Retinal pigment epithelial cell (primary cell): ENCODE measurements around the gene DSCAML1.

Experiments used
- DNase-seq: peaks from one replicate; pipeline ENCODE4 v3.0.0-alpha.2; 2010; ENCODE audit warnings: low read depth
- H3K4me3 ChIP-seq: 2 replicates; pipeline ENCODE4 v1.5.1; 2011; ENCODE audit warnings: mild to moderate bottlenecking, low read length, control low read depth, moderate library complexity
- TF ChIP-seq, protein P1 (sequence below): conservative IDR thresholded peaks from 2 replicates; pipeline ENCODE4 v1.5.1; 2011; ENCODE audit warnings: low read depth, low read length, control low read depth, inconsistent platforms

The DSCAML1 gene

GRCh38 chr11:117839936-117840813, 43.2 kb upstream of the DSCAML1 start:
- no peak for DNase-seq
- H3K4me3 ChIP-seq = no peak overlapping the region
- TF ChIP-seq, protein P1, sequence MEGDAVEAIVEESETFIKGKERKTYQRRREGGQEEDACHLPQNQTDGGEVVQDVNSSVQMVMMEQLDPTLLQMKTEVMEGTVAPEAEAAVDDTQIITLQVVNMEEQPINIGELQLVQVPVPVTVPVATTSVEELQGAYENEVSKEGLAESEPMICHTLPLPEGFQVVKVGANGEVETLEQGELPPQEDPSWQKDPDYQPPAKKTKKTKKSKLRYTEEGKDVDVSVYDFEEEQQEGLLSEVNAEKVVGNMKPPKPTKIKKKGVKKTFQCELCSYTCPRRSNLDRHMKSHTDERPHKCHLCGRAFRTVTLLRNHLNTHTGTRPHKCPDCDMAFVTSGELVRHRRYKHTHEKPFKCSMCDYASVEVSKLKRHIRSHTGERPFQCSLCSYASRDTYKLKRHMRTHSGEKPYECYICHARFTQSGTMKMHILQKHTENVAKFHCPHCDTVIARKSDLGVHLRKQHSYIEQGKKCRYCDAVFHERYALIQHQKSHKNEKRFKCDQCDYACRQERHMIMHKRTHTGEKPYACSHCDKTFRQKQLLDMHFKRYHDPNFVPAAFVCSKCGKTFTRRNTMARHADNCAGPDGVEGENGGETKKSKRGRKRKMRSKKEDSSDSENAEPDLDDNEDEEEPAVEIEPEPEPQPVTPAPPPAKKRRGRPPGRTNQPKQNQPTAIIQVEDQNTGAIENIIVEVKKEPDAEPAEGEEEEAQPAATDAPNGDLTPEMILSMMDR = no peak

GRCh38 chr11:117839380-117839881, 42.4 kb upstream of the DSCAML1 start:
- DNase-seq = no peak
- TF ChIP-seq, protein P1 = no peak
- no peak overlapping the region for H3K4me3 ChIP-seq

- H3K4me3 ChIP-seq = no peak overlapping the region
- DNase-seq = no peak
- TF ChIP-seq, protein P1 = no peak
These were observed 41.9 kb upstream of the DSCAML1 start for GRCh38 chr11:117838901-117839300.

- DNase-seq = no peak
- TF ChIP-seq, protein P1 = no peak
- H3K4me3 ChIP-seq = no peak overlapping the region
These were observed 40.8 kb upstream of the DSCAML1 start for GRCh38 chr11:117837791-117838190.

DNA sequence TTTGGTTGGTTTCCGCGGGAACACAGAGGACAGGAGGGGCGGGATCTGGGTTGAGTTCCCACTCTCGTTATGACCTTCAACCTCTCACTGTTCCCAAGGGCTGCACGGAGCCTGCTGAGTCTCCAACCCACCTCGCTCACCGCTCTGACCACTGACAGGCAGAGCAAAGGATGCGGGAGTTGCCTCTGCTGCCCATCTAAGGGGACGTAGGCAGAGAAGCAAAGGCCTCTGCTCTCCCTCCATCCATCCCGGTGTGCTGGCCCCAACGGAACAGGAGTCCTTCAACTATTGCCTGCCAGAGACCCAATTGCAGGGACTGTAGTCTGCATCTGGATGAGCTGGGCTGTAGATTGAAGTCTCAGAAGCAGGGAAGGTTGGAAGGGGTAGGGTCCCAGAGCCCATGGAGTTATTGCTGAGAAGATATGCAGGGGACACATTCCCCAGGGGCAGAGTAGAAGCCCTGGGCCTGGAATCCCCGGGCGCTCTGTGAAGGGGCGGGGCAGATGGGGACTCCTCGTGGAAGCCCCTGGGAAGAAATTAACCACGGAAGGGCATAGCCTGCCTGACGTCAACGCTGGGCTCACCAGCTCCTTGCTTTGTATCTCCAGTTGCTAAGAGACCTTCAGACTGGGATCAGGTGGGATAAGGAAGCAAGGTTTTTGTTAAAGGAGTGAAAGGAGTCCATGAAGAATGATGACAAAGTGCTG, 40.2 kb upstream of the DSCAML1 start:
- DNase-seq = no peak
- TF ChIP-seq, protein P1 = no peak
- H3K4me3 ChIP-seq = no peak overlapping the region

DNA sequence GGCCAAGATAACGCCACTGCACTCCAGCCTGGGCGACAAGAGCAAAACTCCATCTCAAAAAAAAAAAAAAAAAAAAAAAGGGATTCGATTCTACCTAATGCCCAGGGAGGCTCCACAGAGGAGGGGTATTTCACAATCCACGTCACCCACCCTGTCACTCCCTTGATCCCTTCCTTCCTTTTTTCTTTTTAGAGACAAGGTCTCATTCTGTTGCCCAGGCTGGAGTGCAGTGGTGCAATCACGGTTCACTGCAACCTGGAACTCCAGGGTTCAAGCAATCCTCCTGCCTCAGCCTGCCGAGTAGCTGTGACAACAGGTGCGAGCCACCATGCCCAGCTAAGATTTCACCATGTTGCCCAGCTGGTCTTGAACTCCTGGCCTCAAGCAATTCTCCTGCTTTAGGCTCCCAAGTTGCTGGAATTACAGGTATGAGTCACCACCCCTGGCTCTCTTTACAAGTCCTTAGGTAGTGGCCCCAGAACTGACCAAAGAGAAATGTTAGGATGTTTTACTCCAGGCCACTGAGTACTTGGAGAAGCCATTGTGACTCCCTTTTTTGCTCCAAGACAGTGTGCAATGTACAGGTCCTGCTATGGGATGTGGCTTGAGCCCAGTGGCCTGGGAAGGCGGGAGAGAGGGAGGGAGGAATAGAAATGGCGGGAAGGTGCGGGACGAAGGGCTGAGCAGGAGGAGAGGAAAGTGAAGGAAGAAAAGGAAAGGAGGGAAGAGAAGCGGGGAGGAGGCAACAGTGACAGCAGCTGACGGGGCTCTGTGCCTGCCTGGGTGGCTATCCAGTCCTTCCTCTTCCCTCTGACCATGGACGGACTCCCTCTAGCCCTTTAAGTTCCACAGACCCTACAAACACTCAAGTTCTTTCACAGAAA, 39.3 kb upstream of the DSCAML1 start:
- H3K4me3 ChIP-seq = no peak overlapping the region
- no peak for DNase-seq
- TF ChIP-seq, protein P1 = no peak
